ENCODE measurements around the gene KCNJ5.

The KCNJ5 gene

DNA sequence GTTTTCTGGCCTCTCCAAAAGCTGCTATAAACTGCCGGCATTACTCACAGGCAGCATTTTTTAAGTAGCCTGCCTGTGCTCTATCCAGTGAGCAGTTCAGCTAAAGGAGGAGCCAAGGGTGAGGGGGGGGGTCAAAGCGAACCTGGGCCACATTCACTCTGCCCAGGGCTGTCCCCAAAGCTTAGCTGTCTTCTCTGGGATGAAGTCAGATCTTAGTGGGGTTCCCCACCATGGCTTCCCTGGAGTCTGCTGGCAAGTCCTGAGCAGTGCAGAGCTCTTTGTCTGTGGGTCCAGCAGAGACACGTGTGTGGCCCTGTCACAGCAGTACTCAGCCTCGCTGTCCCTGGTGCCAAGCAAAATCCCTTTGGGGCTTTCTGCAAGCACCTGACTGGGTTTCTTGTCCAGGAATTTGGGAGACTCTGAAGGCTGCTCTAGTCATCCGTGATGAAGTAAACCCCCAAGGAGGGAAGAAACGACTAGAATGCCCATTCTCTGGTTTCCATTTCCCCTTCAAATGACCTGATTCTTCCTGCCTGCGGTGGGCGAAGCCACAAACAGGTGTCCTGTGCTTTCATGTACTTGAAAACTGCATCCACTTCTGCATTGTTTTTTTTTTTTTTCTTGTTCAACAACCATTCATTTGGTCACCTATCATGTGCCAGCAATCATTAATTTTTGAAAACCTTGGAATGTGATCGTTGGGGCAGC is 2.6 kb downstream of the KCNJ5 start:
- in situ Hi-C loops (cut with MboI; ENCODE audit: low sequenced_read_pairs), result no loop called here

DNA sequence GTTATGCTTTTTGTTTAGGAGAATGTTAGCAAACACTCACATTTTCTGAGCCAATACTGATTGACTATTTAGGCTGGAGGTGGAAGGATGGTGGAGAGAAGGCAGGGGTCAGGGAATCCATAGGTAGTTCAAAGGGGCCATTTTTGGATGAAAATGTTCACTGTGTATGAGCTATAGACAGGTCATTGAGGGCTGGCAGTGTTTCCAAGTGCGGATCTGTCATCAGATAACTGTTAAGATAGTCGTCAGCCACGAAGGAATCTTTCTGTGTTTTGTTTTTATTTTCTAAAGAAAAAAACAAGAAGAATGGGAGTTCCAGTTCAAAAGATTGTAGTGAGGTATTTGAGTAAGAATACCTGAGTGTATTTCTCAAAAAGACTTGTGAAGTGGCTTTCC is 3.1 kb downstream of the KCNJ5 start:
- in situ Hi-C loops (cut with MboI; ENCODE audit: low sequenced_read_pairs), result no loop called here

DNA sequence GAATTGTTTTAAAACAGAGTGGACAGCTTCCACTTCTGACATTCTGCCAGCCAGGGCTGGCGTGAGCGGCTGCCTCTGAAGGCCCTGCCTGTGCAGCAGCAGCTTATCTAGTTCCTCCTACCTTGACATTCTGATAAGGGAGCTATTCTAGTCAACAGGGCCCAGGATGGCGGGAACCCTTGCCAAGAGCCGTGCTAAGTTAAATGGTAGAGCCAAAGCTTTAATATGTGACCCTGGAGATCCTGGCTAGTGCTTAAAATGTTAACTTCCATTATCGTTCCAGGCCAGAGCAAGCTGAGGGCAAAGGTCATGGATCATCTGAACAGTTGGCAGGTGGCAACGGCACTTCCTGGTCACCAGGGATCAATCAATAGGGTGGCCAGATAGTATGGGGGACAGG is 3.5 kb downstream of the KCNJ5 start:
- in situ Hi-C loops (cut with MboI; ENCODE audit: low sequenced_read_pairs), result no loop called here

- in situ Hi-C loops (cut with MboI; ENCODE audit: low sequenced_read_pairs), result no loop called here
These were observed 4.4 kb downstream of the KCNJ5 start for GRCh38 chr11:128895526-128895925.

GRCh38 chr11:128896356-128896755 is 5.2 kb downstream of the KCNJ5 start:
- in situ Hi-C loops (cut with MboI; ENCODE audit: low sequenced_read_pairs), result no loop called here

DNA sequence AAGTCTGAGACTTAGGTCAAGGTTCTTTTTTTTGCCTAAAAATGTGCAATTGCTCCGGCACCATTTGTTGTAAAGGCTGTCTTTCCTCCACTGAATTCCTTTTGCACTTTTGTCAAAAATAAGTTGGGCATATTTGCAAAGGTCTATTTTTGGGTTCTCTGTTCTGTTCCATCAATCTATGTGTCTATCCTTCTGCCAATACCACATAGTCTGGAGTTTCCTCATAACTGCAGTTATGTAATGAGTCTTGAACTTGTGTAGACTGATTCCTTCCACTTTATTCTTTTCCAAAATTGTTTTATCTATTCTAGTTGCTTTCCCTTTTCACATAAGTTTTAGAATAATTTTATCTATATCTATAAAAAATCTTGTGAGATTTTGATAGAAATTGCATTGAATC is 6.7 kb downstream of the KCNJ5 start:
- in situ Hi-C loops (cut with MboI; ENCODE audit: low sequenced_read_pairs), result no loop called here

DNA sequence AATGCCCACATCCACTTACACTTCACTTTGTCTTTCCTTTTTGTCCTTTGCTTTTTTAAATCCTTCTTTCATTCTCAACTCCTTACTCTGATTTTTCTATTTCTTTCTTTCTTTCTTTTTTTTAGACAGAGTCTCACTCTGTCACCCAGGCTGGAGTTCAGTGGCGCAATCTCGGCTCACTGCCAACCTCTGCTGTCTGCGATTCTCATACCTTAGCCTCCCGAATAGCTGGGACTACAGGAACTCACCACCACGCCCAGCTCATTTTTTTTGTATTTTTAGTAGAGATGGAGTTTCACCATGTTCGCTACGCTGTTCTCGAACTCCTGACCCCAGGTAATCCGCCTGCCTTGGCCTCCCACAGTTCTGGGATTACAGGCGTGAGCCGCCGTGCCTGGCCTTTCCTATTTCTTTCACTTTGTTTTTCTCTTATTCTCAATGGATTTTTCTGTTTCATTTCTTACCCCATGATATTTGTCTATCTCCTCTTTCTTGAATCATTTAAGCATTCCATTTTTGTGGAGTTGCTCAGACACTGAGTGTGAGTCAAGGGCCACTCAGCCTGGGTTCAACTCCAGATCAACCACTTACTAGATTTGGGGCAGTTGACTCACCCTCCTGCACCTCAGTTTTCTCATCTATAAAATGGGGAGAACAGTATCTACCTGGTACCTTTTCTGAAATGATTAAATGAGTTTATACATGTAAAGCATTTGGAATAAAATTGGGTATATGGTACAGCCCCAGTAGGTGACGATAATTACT is 7.6 kb downstream of the KCNJ5 start:
- in situ Hi-C loops (cut with MboI; ENCODE audit: low sequenced_read_pairs), result no loop called here

GRCh38 chr11:128900468-128900867 is 9.3 kb downstream of the KCNJ5 start:
- in situ Hi-C loops (cut with MboI; ENCODE audit: low sequenced_read_pairs), result no loop called here

GRCh38 chr11:128901653-128902514 is 10.7 kb downstream of the KCNJ5 start:
- in situ Hi-C loops (cut with MboI; ENCODE audit: low sequenced_read_pairs), result no loop called here

- in situ Hi-C loops (cut with MboI; ENCODE audit: low sequenced_read_pairs), result no loop called here
These were observed 11.4 kb downstream of the KCNJ5 start for GRCh38 chr11:128902515-128903066.

- in situ Hi-C loops (cut with MboI; ENCODE audit: low sequenced_read_pairs), result no loop called here
These were observed 12.3 kb downstream of the KCNJ5 start for GRCh38 chr11:128903248-128904061.

DNA sequence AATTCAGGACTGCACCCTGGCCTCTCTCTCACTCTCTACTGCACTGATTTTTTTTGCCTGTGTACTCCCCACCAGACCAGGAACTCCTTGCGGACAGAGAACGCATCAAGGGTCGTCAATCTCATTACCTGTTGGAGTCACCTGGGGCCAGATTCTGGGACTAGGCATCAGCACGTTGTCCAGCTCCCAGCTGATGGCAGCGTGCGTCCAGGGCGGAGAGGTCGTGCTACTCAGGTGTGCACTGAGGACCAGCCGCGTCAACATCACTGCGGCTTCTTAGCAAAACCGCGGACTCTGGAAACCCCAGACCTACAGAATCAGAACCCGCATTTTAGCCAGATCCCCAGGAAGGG is 13.1 kb downstream of the KCNJ5 start:
- in situ Hi-C loops (cut with MboI; ENCODE audit: low sequenced_read_pairs), result no loop called here

GRCh38 chr11:128904656-128905344 is 13.6 kb downstream of the KCNJ5 start:
- in situ Hi-C loops (cut with MboI; ENCODE audit: low sequenced_read_pairs), result no loop called here

- in situ Hi-C loops (cut with MboI; ENCODE audit: low sequenced_read_pairs), result no loop called here
These were observed 14.4 kb downstream of the KCNJ5 start for GRCh38 chr11:128905345-128906184.

GRCh38 chr11:128906185-128907050 is 15.3 kb downstream of the KCNJ5 start:
- in situ Hi-C loops (cut with MboI; ENCODE audit: low sequenced_read_pairs), result no loop called here

GRCh38 chr11:128907585-128907984 is 16.4 kb downstream of the KCNJ5 start:
- in situ Hi-C loops (cut with MboI; ENCODE audit: low sequenced_read_pairs), result no loop called here

- in situ Hi-C loops (cut with MboI; ENCODE audit: low sequenced_read_pairs), result no loop called here
These were observed 17.5 kb downstream of the KCNJ5 start for GRCh38 chr11:128908391-128909246.
